K562 (cell line): ENCODE data around the gene KCNH8. TPM values are rescaled to one million over a fixed set of nuclear protein-coding genes. Genes with fewer than 3 reads are reported as not detected.

Source experiments
- ATAC-seq: fragments of 200-7000 bp; cut with Tn5 transposase; 3 replicates; pipeline ENCODE4 v1.9.1; 2020; ENCODE audit warnings: moderate library complexity
- BruUV-seq: library from RNA; stranded (reverse); fragments of 400-500 nt; replicated peaks from 2 replicates; lab custom pipeline; 2021; lab: Mats Ljungman, UMichigan
- CTCF ChIA-PET: fragments of 300-600 bp; formaldehyde crosslinking; extraction: SDS; loops from one replicate; lab custom pipeline; 2021; ENCODE audit warnings: low intra/inter-chr PET ratio; lab: Yijun Ruan, JAX
- POLR2A ChIA-PET: fragments of 300-600, 350-650 bp; sonication (Branson Sonifier 250); formaldehyde crosslinking; extraction: SDS; loops from one replicate; lab custom pipeline; 2021; ENCODE audit warnings: antibody characterized with exemption, inconsistent platforms; lab: Yijun Ruan, JAX
- DNase-seq, 4 experiments: peaks; one replicate each; pipeline versions ENCODE4 v3.0.0 to v3.0.0-alpha.2; 2011 to 2018; ENCODE audit warnings: low spot score in 3 of 4, mixed read lengths in 3 of 4; ENCODE audit errors: extremely low read depth in 1 of 4
- FAIRE-seq: peaks from 2 replicates; lab custom pipeline; 2011; peaks lifted over from hg19 to GRCh38; lab: Jason Lieb, UNC
- H2AFZ ChIP-seq: 2 replicates; pipeline ENCODE4 v1.6.0; 2011; ENCODE audit warnings: low read depth, low read length, control low read depth, inconsistent platforms
- H3K27ac ChIP-seq: fragments of 200-600 bp; 3 replicates; pipeline ENCODE4 v1.8.0; 2011; ENCODE audit warnings: low read depth, mild to moderate bottlenecking, control low read depth, inconsistent platforms, low read length, moderate library complexity, mixed read lengths; ENCODE audit errors: extremely low read depth
- H3K27me3 ChIP-seq, 2 experiments: fragments of 300-600 bp in 1 of 2; 2 replicates in 1 of 2; 3 replicates in 1 of 2; pipeline versions ENCODE4 v1.6.0 to v1.8.0; 2011; ENCODE audit warnings: inconsistent platforms in 2 of 2, low read length in 2 of 2, mild to moderate bottlenecking in 1 of 2, mixed read lengths in 1 of 2, moderate library complexity in 1 of 2; ENCODE audit not compliant: control insufficient read depth in 2 of 2, insufficient read depth in 2 of 2
- H3K36me3 ChIP-seq: fragments of 300-600 bp; 3 replicates; pipeline ENCODE4 v1.8.0; 2011; ENCODE audit warnings: mild to moderate bottlenecking, low read length, inconsistent platforms; ENCODE audit not compliant: control insufficient read depth, insufficient read depth
- H3K4me1 ChIP-seq, 2 experiments: fragments of 200-600 bp in 1 of 2; replicated peaks in 1 of 2; 2 replicates in 1 of 2; 3 replicates in 1 of 2; pipeline versions ENCODE4 v1.5.1 to v1.8.0; 2011; ENCODE audit warnings: inconsistent platforms in 2 of 2, low read length in 2 of 2, mild to moderate bottlenecking in 1 of 2, mixed read lengths in 1 of 2, moderate library complexity in 1 of 2; ENCODE audit not compliant: control insufficient read depth in 2 of 2, insufficient read depth in 2 of 2
- H3K4me2 ChIP-seq: 2 replicates; pipeline ENCODE4 v1.6.1; 2011; ENCODE audit warnings: low read length, control low read depth, inconsistent platforms, mixed read lengths; ENCODE audit not compliant: insufficient read depth
- H3K4me3 ChIP-seq: fragments of 200-600 bp; sonication (generic), shearing (Covaris generic); 2 replicates; pipeline ENCODE4 v1.5.1; 2016; ENCODE audit warnings: control low read depth, inconsistent platforms
- H3K79me2 ChIP-seq: fragments of 200-600 bp; 3 replicates; pipeline ENCODE4 v1.8.0; 2011; ENCODE audit warnings: low read length, inconsistent platforms; ENCODE audit not compliant: control insufficient read depth, insufficient read depth
- H3K9ac ChIP-seq, 2 experiments: 2 replicates each; pipeline versions ENCODE4 v1.6.0 to v1.6.1; 2011; ENCODE audit warnings: low read depth in 2 of 2, low read length in 2 of 2, control low read depth in 1 of 2, inconsistent platforms in 1 of 2, mild to moderate bottlenecking in 1 of 2, mixed read lengths in 1 of 2; ENCODE audit not compliant: insufficient read depth in 1 of 2
- H3K9me1 ChIP-seq: one replicate; pipeline ENCODE4 v1.6.0; 2011; ENCODE audit warnings: inconsistent platforms, mild to moderate bottlenecking, low read length, moderate library complexity; ENCODE audit not compliant: control insufficient read depth, insufficient read depth
- H3K9me3 ChIP-seq: replicated peaks from 2 replicates; pipeline ENCODE4 v1.5.1; 2011; ENCODE audit warnings: low read depth, low read length, inconsistent platforms; ENCODE audit not compliant: control insufficient read depth, insufficient read depth
- H4K20me1 ChIP-seq: replicated peaks from 2 replicates; pipeline ENCODE4 v1.6.1; 2011; ENCODE audit warnings: low read length, inconsistent platforms, mixed read lengths; ENCODE audit not compliant: control insufficient read depth, insufficient read depth
- BRD9 ChIP-seq: fragments of 450-650 bp; IDR thresholded peaks from 2 replicates; pipeline ENCODE4 v1.6.1; 2018; ENCODE audit warnings: low read depth; ENCODE audit not compliant: partially characterized antibody
- CEBPZ ChIP-seq: fragments of 150-350 bp; IDR thresholded peaks from 2 replicates; pipeline ENCODE4 v1.6.1; 2014; ENCODE audit warnings: low read depth, mild to moderate bottlenecking, low read length, borderline replicate concordance
- FOXA1 ChIP-seq: fragments of 450-650 bp; IDR thresholded peaks from 2 replicates; pipeline ENCODE4 v1.6.1; 2016; ENCODE audit warnings: mild to moderate bottlenecking, borderline replicate concordance
- PTBP1 ChIP-seq: fragments of 200-400 bp; formaldehyde crosslinking; IDR thresholded peaks from 2 replicates; pipeline ENCODE4 v1.6.1; 2017; ENCODE audit warnings: low read depth, low read length
- SFPQ ChIP-seq: fragments of 200-400 bp; formaldehyde crosslinking; IDR thresholded peaks from 2 replicates; pipeline ENCODE4 v1.6.1; 2017; ENCODE audit warnings: mild to moderate bottlenecking, low read depth, low read length, moderate library complexity
- U2AF1 ChIP-seq: fragments of 200-400 bp; formaldehyde crosslinking; optimal IDR thresholded peaks from 2 replicates; pipeline ENCODE3; 2017; ENCODE audit warnings: mild to moderate bottlenecking, low read depth, low read length, moderate library complexity
- ZBTB34 ChIP-seq: fragments of 250-450 bp; sonication (Bioruptor Pico); IDR thresholded peaks from 2 replicates; pipeline ENCODE4 v1.8.0; 2021; ENCODE audit warnings: mild to moderate bottlenecking, moderate library complexity
- WGBS: fragments of 100-300 bp; shearing (Covaris generic); methylation state at CpG from one replicate; pipeline ENCODE4 v1.1.6; 2016; ENCODE audit warnings: low coverage, mixed read lengths; ENCODE audit not compliant: insufficient coverage; ENCODE audit errors: missing lambda C conversion rate; 5-methylcytosine and 5-hydroxymethylcytosine counted together
- in situ Hi-C: fragments of 300-500 bp; cut with MboI; formaldehyde crosslinking; loops from 4 replicates; pipeline ENCODE4 v1.15.0; 2018; ENCODE audit warnings: inconsistent platforms, mixed read lengths
- intact Hi-C: fragments of 100-400 bp; cut with micrococcal nuclease; formaldehyde crosslinking; loops from 2 replicates; pipeline ENCODE4 v1.14.2; 2022
- polyA plus RNA-seq, 8 experiments: library from polyadenylated mRNA; depleted of rRNA in 4 of 8; stranded (reverse) in 5 of 8; unstranded in 3 of 8; fragments of >200 nt; fragmentation: Nextera tagmentation in 2 of 8; fragmentation: Illumina TruSeq in 1 of 8; extraction: Ambion mirVana in 2 of 8; extraction: Trizol in 1 of 8; gene quantifications; 2 replicates each; pipeline versions ENCODE4 v1.2.1 to v1.2.3, GENCODE V29; 2011 to 2014; ENCODE audit warnings: inconsistent platforms in 1 of 8, missing spikeins in 1 of 8
- total RNA-seq, 7 experiments: library from RNA; depleted of rRNA in 6 of 7; stranded (reverse); fragments of >200 nt in 6 of 7; fragmentation: Illumina TruSeq in 2 of 7; extraction: Trizol in 2 of 7; gene quantifications; 2 replicates each; pipeline versions ENCODE4 v1.2.1 to v1.2.3, GENCODE V29; 2011 to 2021; ENCODE audit warnings: low replicate concordance in 1 of 7

The KCNH8 gene
- total and polyA plus RNA-seq, 9 of the 15 experiments (the other 6 are each of a cell fraction or from before 2014, with no cell fraction given) = 0.02 to 0.08 (median 0.04) TPM; not detected in 6

DNA sequence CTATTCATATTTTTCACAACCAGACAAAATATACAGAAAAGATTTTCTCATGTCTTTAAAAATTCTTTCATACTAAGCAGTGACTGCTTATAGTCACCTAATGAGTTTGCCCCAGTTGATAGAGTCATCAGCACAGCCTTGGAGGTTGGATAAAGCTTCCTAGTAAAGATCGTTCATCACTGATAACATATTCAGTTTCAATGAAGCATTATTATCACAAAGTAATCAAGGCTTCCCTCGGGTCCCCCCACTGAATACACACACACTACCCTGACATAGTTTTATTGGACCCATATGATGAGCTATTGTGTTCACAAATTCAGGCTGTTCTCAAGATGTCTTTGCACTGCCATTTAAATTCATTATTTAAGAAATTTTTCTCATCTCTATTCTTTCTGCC, 297.8 kb downstream of the KCNH8 start (continued):
- no peak for TF ChIP-seq ZBTB34 (CRISPR knock-in tag)
- TF ChIP-seq FOXA1 = no peak
- no peak for TF ChIP-seq U2AF1
- no peak for TF ChIP-seq CEBPZ
- TF ChIP-seq BRD9 = no peak
- TF ChIP-seq PTBP1 = no peak
- TF ChIP-seq, all 486 proteins: peak for 0

- Histone ChIP-seq H3K4me2 (no peak overlapping the region), H4K20me1 (no peaks in the 10 kb centered on the region), H3K4me1 (no peaks in the 10 kb centered on the region), H2AFZ (no peak overlapping the region), H3K27ac (no peak overlapping the region), H3K36me3 (no peaks in the 10 kb centered on the region), H3K4me3 (no peak overlapping the region), H3K79me2 (no peaks in the 10 kb centered on the region), H3K9ac (no peak overlapping the region), H3K9me1 (no peaks in the 10 kb centered on the region), H3K9me3 (no peaks in the 10 kb centered on the region), H3K27me3 (no peaks in the 10 kb centered on the region)
- no TSS peak for BruUV-seq
- POLR2A ChIA-PET = interaction anchor here (0.7 kb wide), 1 partner anchor 690 kb away, joined by 3 read pairs; no protein-coding TSS in a partner anchor
- CTCF ChIA-PET = no interaction called here
- 0% methylated on average over 1 of the region's 1 CpG for WGBS
- FAIRE-seq (no peak), ATAC-seq (no peak), DNase-seq (no peak)
- in situ Hi-C loops = no loop called here
- TF ChIP-seq SFPQ = no peak
- intact Hi-C loops = no loop called here
Measured at GRCh38 chr3:19446687-19447086, 298.4 kb downstream of the KCNH8 start.
